Naive thymus-derived CD4-positive, alpha-beta T cell (primary cell): ENCODE measurements around the gene GIGYF1. TPM values are rescaled to one million over a fixed set of nuclear protein-coding genes. Genes with fewer than 3 reads are reported as not detected.

Experiments used
- ATAC-seq: fragments of 150-1000 bp; cut with Tn5 transposase; 2 replicates; pipeline ENCODE4 v1.10.0; 2021; ENCODE audit warnings: mild to moderate bottlenecking, moderate library complexity
- CTCF ChIA-PET: fragments of 350-600 bp; sonication (Branson Sonifier 250); formaldehyde crosslinking; loops from one replicate; lab custom pipeline; 2021; ENCODE audit warnings: antibody characterized with exemption; lab: Charles Lee
- POLR2A ChIA-PET: fragments of 350-600 bp; sonication (Branson Sonifier 250); formaldehyde crosslinking; loops from one replicate; lab custom pipeline; 2021; ENCODE audit warnings: antibody characterized with exemption, inconsistent platforms; lab: Charles Lee
- DNase-seq, 9 donors: peaks; one replicate each; pipeline versions ENCODE4 v3.0.0 to v3.0.0-alpha.2; 2020 to 2022; ENCODE audit warnings: mixed read lengths in 1 of 9
- H3K27ac ChIP-seq: one replicate; pipeline ENCODE4 v1.7.0; 2013; ENCODE audit warnings: mild to moderate bottlenecking, low read depth, low read length, moderate library complexity
- H3K27me3 ChIP-seq, 2 donors: one replicate each; pipeline ENCODE4 v1.7.0; 2013; ENCODE audit warnings: low read length in 2 of 2, mild to moderate bottlenecking in 2 of 2, moderate library complexity in 2 of 2; ENCODE audit not compliant: control insufficient read depth in 2 of 2, insufficient read depth in 2 of 2
- H3K36me3 ChIP-seq, 3 experiments: 1 replicate in 2 of 3; 2 replicates in 1 of 3; pipeline ENCODE4 v1.7.0; 2013; ENCODE audit warnings: low read length in 3 of 3, mild to moderate bottlenecking in 3 of 3, moderate library complexity in 1 of 3; ENCODE audit not compliant: insufficient read depth in 3 of 3, control insufficient read depth in 2 of 3
- H3K4me1 ChIP-seq, 2 donors: one replicate each; pipeline ENCODE4 v1.7.0; 2013; ENCODE audit warnings: low read length in 2 of 2, mild to moderate bottlenecking in 2 of 2, moderate library complexity in 1 of 2; ENCODE audit not compliant: control insufficient read depth in 2 of 2, insufficient read depth in 2 of 2
- H3K4me3 ChIP-seq: 2 replicates; pipeline ENCODE4 v1.7.0; 2013; ENCODE audit warnings: mild to moderate bottlenecking, low read length
- H3K9me3 ChIP-seq, 3 experiments: 1 replicate in 2 of 3; 2 replicates in 1 of 3; pipeline ENCODE4 v1.7.0; 2013; ENCODE audit warnings: low read length in 3 of 3; ENCODE audit not compliant: control insufficient read depth in 2 of 3
- H3K27ac Mint-ChIP-seq, 9 donors: one replicate each; pipeline ENCODE4 v1.8.0; 2020 to 2022; ENCODE audit warnings: mixed read lengths in 9 of 9, mild to moderate bottlenecking in 8 of 9, moderate library complexity in 5 of 9, inconsistent platforms in 2 of 9
- H3K27me3 Mint-ChIP-seq, 5 donors: one replicate each; pipeline ENCODE4 v1.8.0; 2021 to 2022; ENCODE audit warnings: mixed read lengths in 5 of 5, mild to moderate bottlenecking in 1 of 5
- H3K36me3 Mint-ChIP-seq, 5 donors: one replicate each; pipeline ENCODE4 v1.8.0; 2020 to 2022; ENCODE audit warnings: mixed read lengths in 5 of 5, mild to moderate bottlenecking in 3 of 5, inconsistent platforms in 1 of 5
- H3K4me1 Mint-ChIP-seq, 7 donors: one replicate each; pipeline ENCODE4 v1.8.0; 2020 to 2022; ENCODE audit warnings: mixed read lengths in 7 of 7, mild to moderate bottlenecking in 3 of 7, inconsistent platforms in 1 of 7
- H3K4me3 Mint-ChIP-seq, 10 donors: one replicate each; pipeline ENCODE4 v1.8.0; 2020 to 2022; ENCODE audit warnings: mild to moderate bottlenecking in 10 of 10, mixed read lengths in 10 of 10, moderate library complexity in 6 of 10, inconsistent platforms in 2 of 10
- H3K9me3 Mint-ChIP-seq, 11 donors: one replicate each; pipeline ENCODE4 v1.8.0; 2020 to 2022; ENCODE audit warnings: mixed read lengths in 11 of 11, mild to moderate bottlenecking in 4 of 11, inconsistent platforms in 1 of 11, moderate library complexity in 1 of 11
- intact Hi-C, 2 donors: fragments of 100-400 bp; cut with micrococcal nuclease; formaldehyde crosslinking; loops; one replicate each; pipeline ENCODE4 v1.15.1; 2023
- polyA plus RNA-seq, 2 donors: library from polyadenylated mRNA; unstranded; fragments of 300-500 nt; fragmentation: Illumina TruSeq; gene quantifications; one replicate each; pipeline ENCODE4 v1.2.3, GENCODE V29; 2021
- total RNA-seq, 6 experiments: library from RNA in 5 of 6; stranded (reverse) in 5 of 6; gene quantifications; 1 replicate in 5 of 6; 2 replicates in 1 of 6; pipeline ENCODE4 v1.2.3 and lab custom pipeline; 2021 to 2026

The GIGYF1 gene
- total and polyA plus RNA-seq, 7 experiments from 2014 or later: 1.4 to 125 (median 84.0) TPM

DNA sequence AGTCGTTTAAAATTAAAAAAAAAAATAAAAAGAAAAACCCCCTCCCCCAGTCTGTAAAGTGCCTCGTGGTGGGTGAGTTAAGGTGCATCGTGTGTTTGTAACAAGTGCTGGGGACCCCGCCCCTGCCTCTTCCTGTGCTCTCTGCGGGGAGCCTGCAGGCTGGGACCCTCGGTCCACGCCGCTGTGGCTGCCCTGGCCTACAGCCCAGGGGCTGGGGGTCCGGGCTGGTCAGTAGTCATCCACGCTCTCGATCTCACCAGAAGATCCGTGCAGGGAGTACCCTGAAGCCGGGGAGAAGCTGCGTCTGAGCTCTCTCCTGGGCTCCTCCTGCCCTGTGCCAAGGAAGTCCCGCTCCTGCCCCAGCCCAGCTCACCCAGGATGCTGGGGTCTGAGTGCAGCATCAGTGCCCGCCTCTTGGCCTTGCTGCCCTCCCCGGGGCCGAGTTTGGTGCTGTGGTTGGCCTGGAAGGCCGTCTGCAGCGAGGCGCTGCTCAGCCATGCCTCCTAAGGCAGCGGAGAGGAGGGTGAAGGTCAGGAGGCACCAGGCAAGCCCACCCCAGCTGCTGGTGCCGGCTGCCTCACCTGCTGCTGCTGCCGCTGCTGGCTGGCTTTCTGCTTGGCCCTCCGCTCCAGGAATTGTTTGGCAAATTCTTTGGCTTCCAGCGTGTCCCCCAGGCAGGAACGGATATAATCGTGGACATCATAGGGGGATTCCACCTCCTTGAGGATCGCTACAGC is 12.4 kb downstream of the GIGYF1 start:
- peaks cover 0 to 22% of the 10 kb centered on the region in 2 donors for H3K4me1 ChIP-seq
- Mint-ChIP-seq H3K36me3 (peaks cover 0 to 19% (median 0%) of the 10 kb centered on the region in 5 donors), H3K4me3 (peak overlapping the region in 4 of 10 donors; percentile 14 to 64 (median 40)), H3K27ac (peak overlapping the region in 8 of 9 donors; percentile 41 to 81 (median 58)), H3K4me1 (peaks cover 16 to 45% (median 26%) of the 10 kb centered on the region in 7 donors), H3K27me3 (no peaks in the 10 kb centered on the region), H3K9me3 (peaks cover 0 to 1% (median 0%) of the 10 kb centered on the region in 11 donors)
- no peak overlapping the region for H3K4me3 ChIP-seq
- DNase-seq (no peak), ATAC-seq (no peak)
- ChIA-PET POLR2A (interaction anchor here (1.0 to 5.5 kb wide), 7 partner anchors 10 to 117 kb away, joined by 3 to 37 read pairs (median 5); partner anchors contain the start of genes FBXO24, LRCH4, MOSPD3 and POP7), CTCF (interaction anchor here (5.8 kb wide), 1 partner anchor 10 kb away, joined by 33 read pairs; no protein-coding TSS in a partner anchor)
- H3K9me3 ChIP-seq: no peaks in the 10 kb centered on the region
- H3K27me3 ChIP-seq: no peaks in the 10 kb centered on the region
- intact Hi-C loops: no loop called here
- peak overlapping the region; percentile 53 for H3K27ac ChIP-seq
- peaks cover 0 to 98% (median 11%) of the 10 kb centered on the region in 3 experiments for H3K36me3 ChIP-seq

- peak overlapping the region in 8 of 9 donors; percentile 12 to 90 (median 70) for H3K27ac Mint-ChIP-seq
These were observed 13.3 kb downstream of the GIGYF1 start for GRCh38 chr7:100680576-100681271.

DNA sequence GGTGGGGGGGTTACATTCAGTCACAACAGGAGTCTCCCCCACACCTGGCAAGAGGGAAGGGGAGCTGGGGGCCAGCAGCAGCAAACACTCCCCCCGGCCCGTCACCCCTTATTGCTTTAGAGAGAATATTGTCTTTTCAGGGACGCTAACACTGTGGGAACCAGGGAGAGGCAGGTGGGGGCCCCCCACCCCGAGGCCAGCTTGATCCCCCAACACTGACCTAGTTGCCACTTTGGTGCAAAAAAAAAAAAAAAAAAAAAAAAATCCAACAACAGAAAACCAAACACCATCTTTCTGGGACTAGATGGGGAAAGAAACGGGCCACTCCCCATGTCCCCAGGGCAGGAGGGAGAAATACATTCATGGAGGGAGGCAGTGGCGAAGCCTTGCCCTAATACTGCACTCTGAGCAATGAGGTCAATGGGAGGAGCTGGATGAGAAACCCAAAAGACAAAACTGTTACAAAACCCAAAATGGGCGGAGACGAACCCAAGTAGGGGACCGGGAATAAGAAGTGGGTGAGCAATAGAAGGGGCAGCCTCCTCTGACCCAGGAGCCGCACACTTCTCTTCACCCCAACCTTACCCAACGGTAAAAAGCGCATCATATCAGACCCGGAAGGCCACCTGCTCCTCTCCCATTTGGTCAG is 14.0 kb downstream of the GIGYF1 start:
- H3K27me3 ChIP-seq: no peaks in the 10 kb centered on the region
- H3K36me3 ChIP-seq: peaks cover 0 to 86% (median 8%) of the 10 kb centered on the region in 3 experiments
- H3K27me3 Mint-ChIP-seq: no peaks in the 10 kb centered on the region
- H3K9me3 ChIP-seq: no peaks in the 10 kb centered on the region
- H3K36me3 Mint-ChIP-seq: peaks cover 0 to 14% (median 0%) of the 10 kb centered on the region in 5 donors
- ChIA-PET CTCF (interaction anchor here (0.8 to 5.8 kb wide), 3 partner anchors 11 to 92 kb away, joined by 3 to 33 read pairs (median 6); no protein-coding TSS in a partner anchor), POLR2A (interaction anchor here (0.7 to 5.5 kb wide), 13 partner anchors 8 to 115 kb away, joined by 3 to 37 read pairs (median 4); partner anchors contain the start of genes FBXO24, LRCH4, MOSPD3 and POP7)
- DNase-seq: no peak
- peak overlapping the region in 8 of 10 donors; percentile 12 to 75 (median 38) for H3K4me3 Mint-ChIP-seq
- peaks cover 0 to 22% of the 10 kb centered on the region in 2 donors for H3K4me1 ChIP-seq
- peak overlapping the region in 8 of 9 donors; percentile 33 to 90 (median 81) for H3K27ac Mint-ChIP-seq
- intact Hi-C loops: loop anchor here in 1 of 2 donors (5.0 to 10.0 kb wide), 2 partner anchors 565 to 578 kb away; partner anchors contain the start of genes AP4M1, FIS1 and MCM7
- peaks cover 0 to 1% (median 0%) of the 10 kb centered on the region in 11 donors for H3K9me3 Mint-ChIP-seq
- H3K4me1 Mint-ChIP-seq: peaks cover 21 to 50% (median 30%) of the 10 kb centered on the region in 7 donors
- H3K4me3 ChIP-seq: no peak overlapping the region
- no peak for ATAC-seq
- peak overlapping the region; percentile 53 for H3K27ac ChIP-seq

More at GRCh38 chr7:100680576-100681271, 13.3 kb downstream of the GIGYF1 start:
- H3K36me3 ChIP-seq: peaks cover 0 to 92% (median 8%) of the 10 kb centered on the region in 3 experiments
- CTCF ChIA-PET: interaction anchor here (0.8 to 5.8 kb wide), 2 partner anchors 11 to 92 kb away, joined by 6 to 33 read pairs; no protein-coding TSS in a partner anchor
- peak overlapping the region; percentile 53 for H3K27ac ChIP-seq
- Mint-ChIP-seq H3K4me1 (peaks cover 21 to 50% (median 30%) of the 10 kb centered on the region in 7 donors), H3K27me3 (no peaks in the 10 kb centered on the region), H3K9me3 (peaks cover 0 to 1% (median 0%) of the 10 kb centered on the region in 11 donors), H3K4me3 (peak overlapping the region in 4 of 10 donors; percentile 30 to 61 (median 46)), H3K36me3 (peaks cover 0 to 19% (median 0%) of the 10 kb centered on the region in 5 donors)
- no peak for ATAC-seq
- POLR2A ChIA-PET: interaction anchor here (1.0 to 5.5 kb wide), 10 partner anchors 8 to 116 kb away, joined by 3 to 37 read pairs (median 5); partner anchors contain the start of genes FBXO24, LRCH4, MOSPD3 and POP7
- DNase-seq: no peak
- intact Hi-C loops: no loop called here
- no peak overlapping the region for H3K4me3 ChIP-seq
- H3K4me1 ChIP-seq: peaks cover 0 to 22% of the 10 kb centered on the region in 2 donors
- no peaks in the 10 kb centered on the region for H3K9me3 ChIP-seq
- no peaks in the 10 kb centered on the region for H3K27me3 ChIP-seq

- Histone ChIP-seq H3K9me3 (no peaks in the 10 kb centered on the region), H3K27ac (peak overlapping the region; percentile 10), H3K27me3 (no peaks in the 10 kb centered on the region), H3K4me1 (peaks cover 0 to 22% of the 10 kb centered on the region in 2 donors), H3K4me3 (no peak overlapping the region), H3K36me3 (peaks cover 0 to 81% (median 8%) of the 10 kb centered on the region in 3 experiments)
- ATAC-seq: no peak
- intact Hi-C loops: loop anchor here in 1 of 2 donors (5.0 to 10.0 kb wide), 2 partner anchors 565 to 577 kb away; partner anchors contain the start of genes AP4M1, FIS1 and MCM7
- peaks cover 21 to 50% (median 30%) of the 10 kb centered on the region in 7 donors for H3K4me1 Mint-ChIP-seq
- ChIA-PET POLR2A (interaction anchor here (0.7 to 5.5 kb wide), 9 partner anchors 9 to 114 kb away, joined by 3 to 37 read pairs (median 5); partner anchors contain the start of genes FBXO24, LRCH4 and MOSPD3), CTCF (interaction anchor here (1.7 to 5.8 kb wide), 2 partner anchors 12 to 45 kb away, joined by 3 to 33 read pairs; no protein-coding TSS in a partner anchor)
- H3K36me3 Mint-ChIP-seq: peaks cover 0 to 15% (median 0%) of the 10 kb centered on the region in 5 donors
- H3K9me3 Mint-ChIP-seq: peaks cover 0 to 1% (median 0%) of the 10 kb centered on the region in 11 donors
- H3K27me3 Mint-ChIP-seq: no peaks in the 10 kb centered on the region
- H3K4me3 Mint-ChIP-seq: peak overlapping the region in 4 of 10 donors; percentile 12 to 56 (median 40)
- DNase-seq: no peak
- peak overlapping the region in 5 of 9 donors; percentile 26 to 83 (median 78) for H3K27ac Mint-ChIP-seq
These were observed 14.7 kb downstream of the GIGYF1 start for GRCh38 chr7:100679129-100679926.
